Limb (tissue), 2 donors: ENCODE measurements around the gene CPXM2.

Source experiments
- DNase-seq, 2 donors: peaks; one replicate each; pipeline ENCODE4 v3.0.0-alpha.2; 2016; ENCODE audit errors: extremely low spot score in 2 of 2

Gene CPXM2

GRCh38 chr10:123848564-123849457 lies 42.8 kb downstream of the CPXM2 start:
- DNase-seq, result no peak

GRCh38 chr10:123847686-123848432 lies 43.7 kb downstream of the CPXM2 start:
- peak in 1 of 2 donors; percentile 15 for DNase-seq

- DNase-seq, result no peak
These were observed 47.8 kb downstream of the CPXM2 start for GRCh38 chr10:123843835-123844234.

- DNase-seq, result no peak
These were observed 48.8 kb downstream of the CPXM2 start for GRCh38 chr10:123842692-123843385.

GRCh38 chr10:123841560-123841959 lies 50.0 kb downstream of the CPXM2 start:
- no peak for DNase-seq

GRCh38 chr10:123841115-123841514 lies 50.5 kb downstream of the CPXM2 start:
- no peak for DNase-seq

- no peak for DNase-seq
These were observed 50.9 kb downstream of the CPXM2 start for GRCh38 chr10:123840714-123841113.

- DNase-seq, result no peak
These were observed 52.9 kb downstream of the CPXM2 start for GRCh38 chr10:123838596-123839310.

- DNase-seq, result no peak
These were observed 53.9 kb downstream of the CPXM2 start for GRCh38 chr10:123837756-123838155.

GRCh38 chr10:123836418-123837145 lies 55.0 kb downstream of the CPXM2 start:
- no peak for DNase-seq

- DNase-seq, result no peak
These were observed 56.0 kb downstream of the CPXM2 start for GRCh38 chr10:123835575-123835974.

- no peak for DNase-seq
These were observed 58.3 kb downstream of the CPXM2 start for GRCh38 chr10:123833170-123833850.

- DNase-seq, result no peak
These were observed 60.3 kb downstream of the CPXM2 start for GRCh38 chr10:123831259-123831658.

- no peak for DNase-seq
These were observed 70.5 kb downstream of the CPXM2 start for GRCh38 chr10:123821136-123821535.

GRCh38 chr10:123809632-123810031 lies 82.0 kb downstream of the CPXM2 start:
- no peak for DNase-seq

GRCh38 chr10:123808906-123809305 lies 82.7 kb downstream of the CPXM2 start:
- DNase-seq, result no peak

- DNase-seq, result no peak
These were observed 83.3 kb downstream of the CPXM2 start for GRCh38 chr10:123808286-123808685.

GRCh38 chr10:123807444-123808035 lies 84.1 kb downstream of the CPXM2 start:
- DNase-seq, result no peak

GRCh38 chr10:123804716-123805115 lies 86.9 kb downstream of the CPXM2 start:
- DNase-seq, result no peak

GRCh38 chr10:123800821-123801220 lies 90.8 kb downstream of the CPXM2 start:
- no peak for DNase-seq
